Measurements from ENCODE around the gene PSMC4.

GRCh38 chr19:39968789-39969188 lies 2.2 kb upstream of the PSMC4 start:
- TF ChIP-seq POLR2A (IDR thresholded peaks at IDR 0.05) (no peak), CTCF (IDR thresholded peaks at IDR 0.05) (no peak)
